ENCODE results near the gene ZNF862. TPM values are rescaled to one million over a fixed set of nuclear protein-coding genes. Genes with fewer than 3 reads are reported as not detected.

Gene ZNF862
- total and polyA plus RNA-seq, 12 donors: 3.9 to 13.3 (median 10.2) TPM

GRCh38 chr7:149795126-149795525, 43.0 kb upstream of the ZNF862 start:
- no peak overlapping the region for H3K4me3 ChIP-seq
- ATAC-seq: no peak
- TF ChIP-seq CTCF (IDR thresholded peaks at IDR 0.05): no peak
- peaks cover 0 to 26% (median 19%) of the 10 kb centered on the region in 7 donors for H3K27me3 ChIP-seq
- H3K36me3 ChIP-seq: no peaks in the 10 kb centered on the region
- no peak for DNase-seq
- intact Hi-C loops (cut with DNase I): no loop called here
- H3K4me1 ChIP-seq: no peaks in the 10 kb centered on the region
- 82% methylated on average over 8 to 10 of the region's 10 CpGs for WGBS, 2 donors
- H3K9me3 ChIP-seq: no peaks in the 10 kb centered on the region
- H3K27ac ChIP-seq: no peak overlapping the region

- Histone ChIP-seq H3K36me3 (no peaks in the 10 kb centered on the region), H3K4me3 (no peak overlapping the region), H3K27me3 (peaks cover 0 to 13% (median 6%) of the 10 kb centered on the region in 7 donors), H3K27ac (no peak overlapping the region), H3K4me1 (no peaks in the 10 kb centered on the region), H3K9me3 (no peaks in the 10 kb centered on the region)
- TF ChIP-seq CTCF (IDR thresholded peaks at IDR 0.05): no peak
- intact Hi-C loops (cut with DNase I): no loop called here
- DNase-seq (no peak), ATAC-seq (peak in 1 of 8 donors; percentile 28)
- WGBS, 2 donors: 91 to 93% methylated on average over 19 of the region's 19 CpGs
Measured at GRCh38 chr7:149796287-149796860, 41.8 kb upstream of the ZNF862 start.

GRCh38 chr7:149797771-149798170, 40.4 kb upstream of the ZNF862 start:
- intact Hi-C loops (cut with DNase I): no loop called here
- no peak for DNase-seq

GRCh38 chr7:149799397-149800168, 38.6 kb upstream of the ZNF862 start:
- WGBS, 2 donors: 67 to 75% methylated on average over 8 of the region's 8 CpGs
- H3K36me3 ChIP-seq: no peaks in the 10 kb centered on the region
- H3K27ac ChIP-seq: no peak overlapping the region
- H3K27me3 ChIP-seq: peaks cover 0 to 6% (median 0%) of the 10 kb centered on the region in 7 donors
- no peaks in the 10 kb centered on the region for H3K4me1 ChIP-seq
- ATAC-seq: peak in 1 of 8 donors; percentile 12
- TF ChIP-seq CTCF (IDR thresholded peaks at IDR 0.05): peak in 8 of 9 donors; percentile 11 to 57 (median 43)
- DNase-seq: no peak
- no peaks in the 10 kb centered on the region for H3K9me3 ChIP-seq
- no peak overlapping the region for H3K4me3 ChIP-seq
- intact Hi-C loops (cut with DNase I): no loop called here

More at GRCh38 chr7:149797771-149798170, 40.4 kb upstream of the ZNF862 start:
- WGBS, 2 donors: 79 to 91% methylated on average over 6 to 7 of the region's 7 CpGs
- Histone ChIP-seq H3K4me3 (no peak overlapping the region), H3K27me3 (peaks cover 0 to 2% (median 0%) of the 10 kb centered on the region in 7 donors), H3K36me3 (no peaks in the 10 kb centered on the region), H3K4me1 (no peaks in the 10 kb centered on the region), H3K9me3 (no peaks in the 10 kb centered on the region), H3K27ac (no peak overlapping the region)
- no peak for ATAC-seq
- TF ChIP-seq CTCF (IDR thresholded peaks at IDR 0.05): no peak
